Progenitor cell of endocrine pancreas (in vitro differentiated cells): Measurements from ENCODE around the gene USE1. TPM values are rescaled to one million over a fixed set of nuclear protein-coding genes. Genes with fewer than 3 reads are reported as not detected.

Source experiments
- DNase-seq: peaks from one replicate; pipeline ENCODE4 v3.0.0; 2021; ENCODE audit warnings: low spot score; ENCODE audit not compliant: unreplicated experiment
- H3K27ac Mint-ChIP-seq: 2 replicates; pipeline ENCODE4 v1.8.0; 2021; ENCODE audit warnings: mild to moderate bottlenecking, moderate library complexity, mixed read lengths
- H3K27me3 Mint-ChIP-seq: 2 replicates; pipeline ENCODE4 v1.8.0; 2021; ENCODE audit warnings: mixed read lengths
- H3K36me3 Mint-ChIP-seq: 2 replicates; pipeline ENCODE4 v1.8.0; 2022; ENCODE audit warnings: mixed read lengths; ENCODE audit not compliant: insufficient read depth
- H3K4me1 Mint-ChIP-seq: 2 replicates; pipeline ENCODE4 v1.8.0; 2021; ENCODE audit warnings: low read depth, mixed read lengths
- H3K4me3 Mint-ChIP-seq: 2 replicates; pipeline ENCODE4 v1.8.0; 2021; ENCODE audit warnings: low read depth, mild to moderate bottlenecking, moderate library complexity, mixed read lengths
- H3K9me3 Mint-ChIP-seq: 2 replicates; pipeline ENCODE4 v1.8.0; 2021; ENCODE audit warnings: low read depth, mixed read lengths
- total RNA-seq: library from RNA; stranded (reverse); gene quantifications from 2 replicates; pipeline ENCODE4 v1.2.1, GENCODE V29; 2021
- TF ChIP-seq, protein P1 (sequence below): fragments of 200-600 bp; sonication (generic); IDR thresholded peaks from one replicate; pipeline ENCODE4 v1.5.0; 2021; ENCODE audit warnings: antibody characterized with exemption, mild to moderate bottlenecking; ENCODE audit not compliant: unreplicated experiment

The USE1 gene
- total RNA-seq, 1 donor from 2014 or later = 27.2 TPM

DNA sequence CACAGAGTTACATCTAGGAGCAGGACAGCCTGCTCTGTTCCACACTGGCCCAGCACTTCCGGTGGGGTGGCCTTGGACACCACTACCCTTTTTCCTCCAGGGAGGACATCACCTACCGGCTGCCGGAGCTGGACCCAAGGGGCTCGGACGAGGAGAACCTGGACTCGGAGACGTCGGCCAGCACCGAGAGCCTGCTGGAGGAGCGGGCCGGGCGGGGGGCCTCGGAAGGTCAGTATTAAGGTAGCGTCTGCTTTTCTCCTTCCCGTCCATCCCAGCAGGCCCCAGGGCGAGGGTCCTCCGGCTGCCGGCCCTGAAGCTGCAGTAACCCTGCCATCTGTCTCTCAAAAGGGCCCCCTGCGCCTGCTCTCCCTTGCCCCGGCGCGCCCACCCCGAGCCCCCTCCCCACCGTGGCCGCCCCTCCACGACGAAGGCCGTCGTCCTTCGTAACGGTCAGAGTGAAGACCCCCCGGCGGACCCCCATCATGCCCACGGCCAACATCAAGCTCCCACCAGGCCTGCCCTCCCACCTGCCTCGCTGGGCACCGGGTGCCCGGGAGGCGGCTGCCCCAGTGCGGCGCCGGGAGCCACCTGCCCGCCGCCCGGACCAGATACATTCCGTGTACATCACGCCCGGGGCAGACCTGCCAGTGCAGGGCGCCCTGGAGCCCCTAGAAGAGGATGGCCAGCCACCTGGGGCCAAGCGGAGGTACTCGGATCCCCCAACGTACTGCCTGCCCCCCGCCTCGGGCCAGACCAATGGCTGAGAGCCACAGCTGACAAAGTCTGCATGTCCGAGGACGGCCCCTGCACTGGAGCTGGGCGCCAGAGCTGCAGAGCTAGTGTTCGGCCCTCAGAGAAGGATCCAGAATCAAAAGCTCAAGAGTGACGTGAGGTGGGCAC is 3.4 kb upstream of the USE1 start:
- no peaks in the 10 kb centered on the region for H3K9me3 Mint-ChIP-seq
- H3K4me3 Mint-ChIP-seq = no peak overlapping the region
- peaks cover 16% of the 10 kb centered on the region for H3K36me3 Mint-ChIP-seq
- TF ChIP-seq, protein P1, sequence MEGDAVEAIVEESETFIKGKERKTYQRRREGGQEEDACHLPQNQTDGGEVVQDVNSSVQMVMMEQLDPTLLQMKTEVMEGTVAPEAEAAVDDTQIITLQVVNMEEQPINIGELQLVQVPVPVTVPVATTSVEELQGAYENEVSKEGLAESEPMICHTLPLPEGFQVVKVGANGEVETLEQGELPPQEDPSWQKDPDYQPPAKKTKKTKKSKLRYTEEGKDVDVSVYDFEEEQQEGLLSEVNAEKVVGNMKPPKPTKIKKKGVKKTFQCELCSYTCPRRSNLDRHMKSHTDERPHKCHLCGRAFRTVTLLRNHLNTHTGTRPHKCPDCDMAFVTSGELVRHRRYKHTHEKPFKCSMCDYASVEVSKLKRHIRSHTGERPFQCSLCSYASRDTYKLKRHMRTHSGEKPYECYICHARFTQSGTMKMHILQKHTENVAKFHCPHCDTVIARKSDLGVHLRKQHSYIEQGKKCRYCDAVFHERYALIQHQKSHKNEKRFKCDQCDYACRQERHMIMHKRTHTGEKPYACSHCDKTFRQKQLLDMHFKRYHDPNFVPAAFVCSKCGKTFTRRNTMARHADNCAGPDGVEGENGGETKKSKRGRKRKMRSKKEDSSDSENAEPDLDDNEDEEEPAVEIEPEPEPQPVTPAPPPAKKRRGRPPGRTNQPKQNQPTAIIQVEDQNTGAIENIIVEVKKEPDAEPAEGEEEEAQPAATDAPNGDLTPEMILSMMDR = no peak
- H3K4me1 Mint-ChIP-seq = peaks cover 4% of the 10 kb centered on the region
- no peak overlapping the region for H3K27ac Mint-ChIP-seq
- H3K27me3 Mint-ChIP-seq = no peaks in the 10 kb centered on the region
- DNase-seq = no peak

GRCh38 chr19:17213334-17213733 is 1.8 kb upstream of the USE1 start:
- no peak overlapping the region for H3K4me3 Mint-ChIP-seq
- H3K36me3 Mint-ChIP-seq = peaks cover 18% of the 10 kb centered on the region
- H3K27ac Mint-ChIP-seq = no peak overlapping the region
- DNase-seq = no peak
- peaks cover 4% of the 10 kb centered on the region for H3K4me1 Mint-ChIP-seq
- no peaks in the 10 kb centered on the region for H3K27me3 Mint-ChIP-seq
- H3K9me3 Mint-ChIP-seq = no peaks in the 10 kb centered on the region
- TF ChIP-seq, protein P1 = no peak

GRCh38 chr19:17214508-17215126 is 540 bp upstream of the USE1 start:
- peaks cover 4% of the 10 kb centered on the region for H3K4me1 Mint-ChIP-seq
- TF ChIP-seq, protein P1 = no peak
- DNase-seq = no peak
- peak overlapping the region; percentile 86 for H3K4me3 Mint-ChIP-seq
- peak overlapping the region; percentile 98 for H3K27ac Mint-ChIP-seq
- no peaks in the 10 kb centered on the region for H3K9me3 Mint-ChIP-seq
- peaks cover 11% of the 10 kb centered on the region for H3K36me3 Mint-ChIP-seq
- H3K27me3 Mint-ChIP-seq = no peaks in the 10 kb centered on the region

DNA sequence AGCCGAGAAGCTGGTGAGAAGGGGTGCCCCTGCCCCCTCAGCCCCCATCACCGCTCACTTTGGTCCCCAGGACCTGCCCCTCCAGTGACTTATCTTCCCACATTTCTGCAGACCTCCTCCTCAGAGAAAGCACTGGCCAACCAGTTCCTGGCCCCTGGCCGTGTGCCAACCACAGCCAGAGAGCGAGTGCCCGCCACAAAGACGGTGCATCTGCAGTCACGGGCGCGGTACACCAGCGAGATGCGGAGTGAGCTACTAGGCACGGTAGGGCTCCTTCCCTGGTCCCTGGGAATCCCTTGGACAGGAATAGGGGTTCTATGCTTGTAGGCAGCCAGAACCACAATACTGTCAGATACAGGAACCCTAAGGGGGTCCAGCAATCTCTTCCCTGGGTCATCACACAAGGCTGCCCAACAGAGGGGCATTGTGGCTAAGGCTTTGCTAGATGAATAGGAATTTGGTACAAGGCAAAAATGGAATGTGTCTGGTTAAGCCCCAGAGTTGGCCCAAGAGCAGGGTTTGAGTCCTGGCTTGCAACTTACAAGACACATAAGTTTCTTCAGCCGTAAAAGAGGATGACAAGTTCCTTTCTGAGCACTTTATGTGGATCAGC is 1.0 kb downstream of the USE1 start:
- DNase-seq = no peak
- Mint-ChIP-seq H3K9me3 (no peaks in the 10 kb centered on the region), H3K4me3 (peak overlapping the region; percentile 86), H3K36me3 (peaks cover 12% of the 10 kb centered on the region), H3K27ac (no peak overlapping the region), H3K27me3 (no peaks in the 10 kb centered on the region), H3K4me1 (peaks cover 4% of the 10 kb centered on the region)
- TF ChIP-seq, protein P1 = no peak

GRCh38 chr19:17219286-17219685 is 4.1 kb downstream of the USE1 start:
- Mint-ChIP-seq H3K27ac (no peak overlapping the region), H3K9me3 (no peaks in the 10 kb centered on the region), H3K4me1 (peaks cover 4% of the 10 kb centered on the region)

More at GRCh38 chr19:17219286-17219685, 4.1 kb downstream of the USE1 start:
- Mint-ChIP-seq H3K27me3 (no peaks in the 10 kb centered on the region), H3K4me3 (no peak overlapping the region), H3K36me3 (peaks cover 10% of the 10 kb centered on the region)
- TF ChIP-seq, protein P1 = no peak
- DNase-seq = no peak
